ENCODE data around the gene NEDD9. TPM values are rescaled to one million over a fixed set of nuclear protein-coding genes. Genes with fewer than 3 reads are reported as not detected.

NEDD9 gene
- total and polyA plus RNA-seq, 2 of the 4 experiments (the other 2 are of a cell fraction) = 7.6 to 16.5 TPM

- Histone ChIP-seq H4K91ac (ENCODE audit: insufficient read depth, low read depth, low read length) (0 out of 2 replicates have a peak overlapping the region, but pooled peaks have one; percentile 22), H3K23ac (ENCODE audit: low read depth, low read length) (no peak overlapping the region), H3K9me3 (ENCODE audit: control insufficient read depth, insufficient read depth, low read length) (no peaks in the 10 kb centered on the region), H2BK20ac (ENCODE audit: low read depth, low read length) (no peak overlapping the region), H3K56ac (ENCODE audit: extremely low read depth, insufficient read depth, low read length) (no peak overlapping the region), H4K8ac (ENCODE audit: low read depth in 2 of 2, low read length in 2 of 2) (no peak overlapping the region), H4K5ac (ENCODE audit: low read depth, low read length) (no peak overlapping the region), H3K36me3 (ENCODE audit: control insufficient read depth, insufficient read depth, low read length) (no peaks in the 10 kb centered on the region), H2BK5ac (ENCODE audit: low read depth, low read length, poor library complexity, severe bottlenecking) (no peak overlapping the region), H2AFZ (replicated peaks; ENCODE audit: low read length, poor library complexity) (no peak overlapping the region), H2AK5ac (ENCODE audit: low read depth, low read length) (no peak overlapping the region), H3K9me1 (ENCODE audit: insufficient read depth, low read length) (no peaks in the 10 kb centered on the region), H2BK15ac (ENCODE audit: low read depth, low read length) (peak overlapping the region; percentile 16; the same call in 2 of the 3 replicates), H3K14ac (replicated peaks; ENCODE audit: low read depth, low read length) (no peak overlapping the region), H3K4me2 (ENCODE audit: low read depth, low read length) (no peak overlapping the region), H3K4ac (ENCODE audit: low read depth, low read length) (peak overlapping the region; percentile 13; the same call in 1 of the 2 replicates), H4K20me1 (ENCODE audit: insufficient read depth, low read length) (no peaks in the 10 kb centered on the region), H3K79me1 (ENCODE audit: low read depth in 1 of 2, low read length in 2 of 2) (no peaks in the 10 kb centered on the region), H2BK120ac (ENCODE audit: low read depth, low read length) (no peak overlapping the region; the same call in 1 of the 2 replicates), H3K27me3 (ENCODE audit: control insufficient read depth, insufficient read depth, low read length) (no peaks in the 10 kb centered on the region), H3K27ac (ENCODE audit: insufficient read depth, low read length) (no peak overlapping the region), H3K18ac (ENCODE audit: low read depth, low read length) (no peak overlapping the region), H3K9ac (ENCODE audit: low read depth, low read length) (no peak overlapping the region), H3K4me3 (ENCODE audit: insufficient read depth, low read depth, low read length) (no peak overlapping the region), H2AK9ac (replicated peaks; ENCODE audit: low read depth, low read length, poor library complexity) (no peak overlapping the region), H3K4me1 (ENCODE audit: control insufficient read depth, insufficient read depth, low read length) (no peaks in the 10 kb centered on the region)
- BruUV-seq (replicated peaks) = no TSS peak
- no peak for ATAC-seq (ENCODE audit: low read depth)
- no peak for TF ChIP-seq CTCF (conservative IDR thresholded peaks at IDR 0.05; ENCODE audit: low read depth, low read length)
- DNase-seq = no peak
- WGBS, 2 experiments (ENCODE audit: extremely low coverage in 2 of 2, insufficient read length in 1 of 2) = no CpG with 5 or more reads among the region's 6 CpGs
- intact Hi-C loops (cut with micrococcal nuclease) (no loop called here), in situ Hi-C loops (cut with MboI; ENCODE audit: low sequenced_read_pairs) (no loop called here), dilution Hi-C loops (cut with HindIII; ENCODE audit: low sequenced_read_pairs, unreplicated experiment) (no loop called here)
- ChIA-PET CTCF (interaction anchor here (0.6 kb wide), 1 partner anchor 60 kb away, joined by 3 read pairs; no protein-coding TSS in a partner anchor), POLR2A (ENCODE audit: unreplicated experiment) (no interaction called here)
These were observed 31.6 kb upstream of the NEDD9 start for GRCh38 chr6:11264100-11264499.

Measured in IMR-90 (cell line).